HepG2 (cell line): ENCODE measurements around the gene CTIF. TPM values are rescaled to one million over a fixed set of nuclear protein-coding genes. Genes with fewer than 3 reads are reported as not detected.

Experiments used
- AHDC1 ChIP-seq: sonication (generic); formaldehyde crosslinking; IDR thresholded peaks from 2 replicates; pipeline ENCODE4 v1.5.1; 2020; ENCODE audit warnings: mild to moderate bottlenecking, missing genetic modification reagents, borderline replicate concordance
- FOSL2 ChIP-seq: sonication (generic); formaldehyde crosslinking; IDR thresholded peaks from 2 replicates; pipeline ENCODE4 v1.4.0; 2020; ENCODE audit warnings: missing genetic modification reagents
- GATAD1 ChIP-seq: IDR thresholded peaks from 2 replicates; pipeline ENCODE4 v1.6.1; 2016; ENCODE audit warnings: missing genetic modification reagents, missing compliant biosample characterization
- GTF3A ChIP-seq: sonication (generic); formaldehyde crosslinking; conservative IDR thresholded peaks from 2 replicates; pipeline ENCODE4 v1.4.0; 2020; ENCODE audit warnings: mild to moderate bottlenecking, missing genetic modification reagents
- HMG20A ChIP-seq: IDR thresholded peaks from 2 replicates; pipeline ENCODE4 v1.6.1; 2016; ENCODE audit warnings: borderline replicate concordance
- JARID2 ChIP-seq: sonication (generic); formaldehyde crosslinking; IDR thresholded peaks from 2 replicates; pipeline ENCODE4 v1.8.1; 2023; ENCODE audit warnings: missing genetic modification reagents, inconsistent platforms; ENCODE audit not compliant: insufficient replicate concordance
- KAT8 ChIP-seq: IDR thresholded peaks from 2 replicates; pipeline ENCODE4 v1.6.1; 2016; ENCODE audit warnings: missing genetic modification reagents, missing compliant biosample characterization
- RAD51 ChIP-seq: fragments of 450-650 bp; IDR thresholded peaks from 2 replicates; pipeline ENCODE4 v1.6.1; 2016; ENCODE audit warnings: borderline replicate concordance
- SMAD3 ChIP-seq: sonication (generic); formaldehyde crosslinking; IDR thresholded peaks from 2 replicates; pipeline ENCODE4 v1.4.0; 2020; ENCODE audit warnings: missing genetic modification reagents
- SUZ12 ChIP-seq: fragments of 150-350 bp; IDR thresholded peaks from 2 replicates; pipeline ENCODE4 v1.6.1; 2014; ENCODE audit warnings: low read depth, low read length
- TCF7L2 ChIP-seq: IDR thresholded peaks from 2 replicates; pipeline ENCODE4 v1.6.1; 2011; ENCODE audit warnings: mild to moderate bottlenecking, low read depth, low read length, moderate library complexity
- TFAP4 ChIP-seq: sonication (generic); IDR thresholded peaks from 2 replicates; pipeline ENCODE4 v1.6.1; 2016; ENCODE audit warnings: low read depth, borderline replicate concordance
- XRCC5 ChIP-seq: fragments of 200-400 bp; formaldehyde crosslinking; optimal IDR thresholded peaks from 2 replicates; pipeline ENCODE3; 2017; ENCODE audit warnings: mild to moderate bottlenecking, low read length
- ZFP1 ChIP-seq: IDR thresholded peaks from 2 replicates; pipeline ENCODE4 v1.6.1; 2016
- ZNF296 ChIP-seq: sonication (generic); formaldehyde crosslinking; conservative IDR thresholded peaks from 2 replicates; pipeline ENCODE4 v1.5.0; 2020; ENCODE audit warnings: mild to moderate bottlenecking, missing genetic modification reagents
- ZNF460 ChIP-seq: sonication (generic); formaldehyde crosslinking; IDR thresholded peaks from 2 replicates; pipeline ENCODE4 v1.5.1; 2020; ENCODE audit warnings: missing genetic modification reagents, mild to moderate bottlenecking, borderline replicate concordance
- ZNF543 ChIP-seq: sonication (generic); formaldehyde crosslinking; IDR thresholded peaks from 2 replicates; pipeline ENCODE4 v1.4.0; 2020; ENCODE audit warnings: mild to moderate bottlenecking, missing genetic modification reagents
- ZNF670 ChIP-seq: sonication (generic); formaldehyde crosslinking; IDR thresholded peaks from 2 replicates; pipeline ENCODE4 v1.8.0; 2022; ENCODE audit warnings: mild to moderate bottlenecking, missing genetic modification reagents, borderline replicate concordance
- ZNF772 ChIP-seq: sonication (generic); formaldehyde crosslinking; IDR thresholded peaks from 2 replicates; pipeline ENCODE4 v1.5.0; 2020; ENCODE audit warnings: mild to moderate bottlenecking, missing genetic modification reagents
- polyA plus RNA-seq, 8 experiments: library from polyadenylated mRNA; depleted of rRNA in 3 of 8; stranded (reverse) in 7 of 8; unstranded in 1 of 8; fragments of >200 nt; fragmentation: Illumina TruSeq in 4 of 8; extraction: Trizol in 4 of 8; gene quantifications; 2 replicates each; pipeline versions ENCODE4 v1.2.1 to v1.2.3, GENCODE V29; 2011 to 2016; ENCODE audit warnings: low read depth in 4 of 8, missing spikeins in 1 of 8, mixed read lengths in 1 of 8; ENCODE audit not compliant: insufficient read depth in 1 of 8
- total RNA-seq, 5 experiments: library from RNA; depleted of rRNA; stranded (reverse); fragments of >200 nt; fragmentation: Illumina TruSeq; extraction: Trizol; gene quantifications; 2 replicates each; pipeline ENCODE4 v1.2.3, GENCODE V29; 2016; ENCODE audit warnings: low read depth in 1 of 5
- TF ChIP-seq, protein P1 (sequence below): sonication (generic); formaldehyde crosslinking; IDR thresholded peaks from 2 replicates; pipeline ENCODE4 v1.4.0; 2020; ENCODE audit warnings: mild to moderate bottlenecking, missing genetic modification reagents

The CTIF gene
- total and polyA plus RNA-seq, 2 of the 13 experiments (the other 11 are each of a cell fraction or from before 2014, with no cell fraction given) = 18.2 to 28.0 TPM

DNA sequence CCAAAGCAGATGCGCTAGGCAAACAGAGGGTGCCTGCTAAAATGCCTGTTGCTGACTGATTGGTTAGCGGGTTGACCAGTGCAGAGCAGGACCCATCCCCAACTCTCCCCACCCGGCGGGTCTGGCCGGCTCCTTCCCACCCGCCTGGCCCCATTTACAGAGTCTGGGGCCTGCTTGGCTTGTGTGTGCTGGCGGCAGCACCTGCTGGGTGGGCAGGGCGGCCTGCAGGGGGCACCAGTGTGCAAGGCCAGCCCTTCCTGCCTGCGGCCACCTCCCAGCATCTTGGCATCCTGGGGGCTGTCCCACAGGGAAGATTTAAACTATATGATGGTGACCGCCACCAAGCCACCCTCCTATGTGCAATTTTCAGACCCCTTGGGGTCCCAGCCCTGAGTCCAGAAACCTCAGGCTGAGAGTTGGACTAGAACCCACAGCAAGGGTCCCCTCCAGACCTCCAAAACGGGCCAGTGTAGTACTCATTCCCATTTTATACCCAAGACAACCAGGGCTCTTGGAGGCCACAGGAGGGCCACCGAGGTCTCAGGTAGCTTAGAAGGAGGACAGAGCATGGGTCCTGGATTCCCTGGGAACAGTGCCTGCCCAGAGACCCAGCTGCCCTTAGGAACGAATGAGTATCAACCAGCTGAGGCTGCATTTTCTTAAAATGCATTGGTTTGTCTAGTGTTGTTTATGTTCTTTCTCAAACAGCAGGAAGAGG is 238.4 kb downstream of the CTIF start (continued):
- TF ChIP-seq AHDC1 = no peak
- no peak for TF ChIP-seq FOSL2
- TF ChIP-seq, protein P1, sequence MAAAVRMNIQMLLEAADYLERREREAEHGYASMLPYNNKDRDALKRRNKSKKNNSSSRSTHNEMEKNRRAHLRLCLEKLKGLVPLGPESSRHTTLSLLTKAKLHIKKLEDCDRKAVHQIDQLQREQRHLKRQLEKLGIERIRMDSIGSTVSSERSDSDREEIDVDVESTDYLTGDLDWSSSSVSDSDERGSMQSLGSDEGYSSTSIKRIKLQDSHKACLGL (CRISPR knock-in tag) = no peak
- TF ChIP-seq HMG20A (CRISPR knock-in tag) = no peak
- TF ChIP-seq SUZ12 = no peak
- no peak for TF ChIP-seq JARID2 (CRISPR knock-in tag)
- no peak for TF ChIP-seq ZFP1 (CRISPR knock-in tag)
- TF ChIP-seq ZNF670 (CRISPR knock-in tag) = no peak
- no peak for TF ChIP-seq ZNF460 (CRISPR knock-in tag)
- TF ChIP-seq GATAD1 (CRISPR knock-in tag) = no peak
- no peak for TF ChIP-seq GTF3A (CRISPR knock-in tag)
- no peak for TF ChIP-seq ZNF543
- TF ChIP-seq ZNF772 (CRISPR knock-in tag) = no peak
- no peak for TF ChIP-seq RAD51
- TF ChIP-seq TFAP4 = no peak
- TF ChIP-seq XRCC5 = no peak
- no peak for TF ChIP-seq TCF7L2
- no peak for TF ChIP-seq KAT8
- TF ChIP-seq SMAD3 = no peak
- TF ChIP-seq ZNF296 (CRISPR knock-in tag) = no peak
